HG03039 (cell line): ENCODE measurements around the gene PDCD11.

Experiments
- ATAC-seq: cut with Tn5 transposase; IDR thresholded peaks from one replicate; pipeline ENCODE4 v1.9.1; 2021; ENCODE audit warnings: mild to moderate bottlenecking, moderate library complexity; ENCODE audit not compliant: unreplicated experiment

The PDCD11 gene

DNA sequence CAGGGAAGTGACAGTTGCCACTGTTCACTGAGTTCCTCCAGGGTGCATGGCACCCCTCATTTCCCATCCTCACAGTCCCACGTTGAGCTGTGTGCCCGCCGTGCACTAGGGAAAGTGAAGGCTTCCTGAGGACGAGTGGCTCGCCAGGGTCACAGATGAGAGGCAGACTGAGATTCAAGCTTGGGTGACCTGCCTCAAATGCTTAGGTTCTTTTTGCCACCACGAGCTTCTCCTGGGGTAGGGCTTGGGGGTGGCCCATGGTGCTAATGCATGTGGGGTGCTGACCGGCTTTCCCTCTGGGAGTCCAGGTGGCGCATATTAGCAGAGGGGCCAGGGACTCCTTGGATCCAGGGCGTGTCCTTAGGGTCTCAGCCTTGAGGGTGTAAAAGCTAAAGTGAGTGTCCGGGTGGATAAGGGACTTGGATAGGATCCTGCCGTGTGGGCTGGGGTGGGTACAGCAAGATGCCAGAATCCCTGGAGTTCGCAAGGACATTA, 53.8 kb downstream of the PDCD11 start:
- no peak for ATAC-seq

DNA sequence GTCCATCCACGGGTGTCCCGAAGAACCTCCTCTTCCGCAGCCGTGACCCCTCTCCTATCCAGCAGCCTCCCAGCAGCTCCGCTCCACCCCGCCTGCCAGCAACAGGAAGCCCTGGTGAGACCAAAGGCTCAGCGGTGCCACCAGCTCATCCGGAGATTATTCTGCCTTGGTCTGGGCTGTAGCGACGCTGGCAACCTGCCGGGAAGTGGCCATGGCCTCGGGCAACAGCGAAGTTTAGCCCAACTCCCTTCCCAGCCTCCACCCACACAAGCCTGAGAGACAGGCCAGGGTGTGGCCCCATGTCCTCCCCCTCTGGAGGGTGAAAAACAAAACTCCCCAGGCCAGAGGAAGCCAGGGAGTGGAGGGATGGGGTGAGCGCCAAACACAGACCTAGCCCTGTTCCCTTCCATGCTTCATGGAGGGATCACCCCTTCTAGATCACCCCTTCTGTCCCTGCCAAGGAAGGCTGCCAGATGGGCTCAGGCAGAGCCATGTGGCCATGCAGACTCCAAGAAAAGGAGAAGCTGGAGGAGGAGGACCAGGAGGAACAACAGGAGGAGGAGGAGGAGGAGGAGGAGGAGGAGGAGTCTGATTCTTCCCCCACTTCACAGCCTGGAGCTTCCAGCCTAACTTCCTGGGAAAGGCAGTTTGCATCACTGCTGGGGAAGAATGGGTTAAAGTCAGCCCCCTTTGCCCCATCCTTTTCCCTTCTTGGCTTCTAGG, 54.8 kb downstream of the PDCD11 start:
- no peak for ATAC-seq

DNA sequence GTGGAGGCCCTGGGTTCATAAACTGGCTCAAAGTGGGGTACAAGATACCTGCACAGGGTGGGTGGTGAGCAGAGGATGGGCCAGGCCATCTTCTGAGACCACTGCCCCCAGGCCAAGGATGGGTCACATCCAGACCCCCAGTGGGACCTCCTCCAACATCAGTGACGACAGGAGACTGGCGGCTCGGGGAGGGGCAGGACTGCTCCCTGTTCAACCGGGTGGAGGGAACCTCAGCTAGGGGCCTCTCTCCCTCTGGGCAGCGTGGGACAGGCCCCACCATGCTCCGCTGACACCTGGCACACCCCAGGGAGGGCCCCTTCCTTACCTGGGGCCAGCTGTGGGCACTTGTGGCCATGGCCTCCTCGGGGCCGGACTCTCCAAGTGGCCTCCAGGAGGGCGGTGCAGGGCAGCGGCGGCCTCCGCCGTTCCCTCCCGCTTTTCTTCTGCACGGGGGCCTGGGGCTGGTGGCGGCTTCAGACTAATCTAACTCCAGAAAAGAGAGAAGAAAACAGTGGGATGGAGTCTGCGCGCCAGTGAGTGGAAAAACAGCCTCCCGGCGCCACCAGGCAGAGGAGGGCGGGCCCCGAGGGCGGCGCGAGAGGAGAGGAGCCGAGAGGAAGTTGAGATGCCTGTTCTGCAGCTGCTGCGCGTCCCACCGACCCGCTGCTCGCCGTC, 55.5 kb downstream of the PDCD11 start, which contains the start of gene CALHM2:
Gene CALHM2 (minus strand): TSS at position 540 of the 675 bp plus-strand sequence. CDS start 2,429 bp downstream, outside the sequence.
- no peak for ATAC-seq

DNA sequence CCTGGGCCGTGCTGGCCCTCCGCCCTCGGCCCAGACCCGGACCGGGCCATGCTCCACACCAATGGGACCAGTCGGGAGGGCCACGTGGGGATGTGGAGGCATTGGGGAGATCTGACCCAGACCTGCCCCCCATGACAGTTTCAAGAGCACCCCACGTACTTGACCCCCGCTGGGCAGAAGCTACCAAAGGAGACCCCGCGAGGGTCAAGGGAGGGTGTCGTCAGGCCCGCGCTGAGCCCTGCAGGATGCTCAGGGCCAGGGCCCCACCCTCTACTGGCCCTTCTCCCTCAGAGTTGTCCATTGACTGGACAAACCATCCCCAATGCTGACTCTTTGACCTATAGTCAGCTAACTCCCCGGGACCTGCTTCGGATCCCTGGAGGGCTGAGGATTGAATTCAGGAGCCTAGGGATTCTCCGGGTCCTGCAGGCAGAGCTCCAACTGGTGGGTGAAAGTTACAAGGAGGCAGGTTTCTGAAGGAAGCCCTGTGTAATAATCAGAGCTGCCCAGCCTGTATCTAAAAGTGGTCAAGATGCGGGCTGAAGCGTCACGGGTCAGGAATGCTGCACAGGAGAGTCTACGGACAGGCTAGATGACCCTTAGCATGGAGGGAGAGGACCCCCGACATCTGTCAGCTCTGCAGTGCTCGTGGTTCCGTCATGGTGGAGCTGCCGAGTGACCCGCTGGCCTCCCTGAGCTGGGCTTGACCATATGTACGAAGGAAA, 56.2 kb downstream of the PDCD11 start:
- no peak for ATAC-seq

DNA sequence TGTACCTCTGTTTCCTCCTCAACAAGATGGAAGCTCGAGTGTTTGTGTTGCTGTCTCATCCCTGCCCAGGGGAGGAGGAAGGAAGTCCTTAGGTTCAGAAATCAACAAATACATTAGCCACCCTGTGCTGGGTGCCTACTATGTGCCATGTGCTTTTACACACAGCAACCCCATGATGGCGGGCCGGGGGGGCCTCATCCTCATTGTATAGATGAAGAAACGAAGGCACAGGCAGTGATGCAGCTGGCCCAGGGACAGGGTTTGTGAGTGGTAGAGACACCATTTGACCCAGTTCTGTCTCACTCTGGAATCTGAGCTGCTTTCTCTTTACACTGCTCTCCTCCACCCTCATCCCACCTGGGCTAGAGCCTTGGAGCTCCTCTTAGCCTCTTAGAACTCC, 57.6 kb downstream of the PDCD11 start:
- no peak for ATAC-seq

DNA sequence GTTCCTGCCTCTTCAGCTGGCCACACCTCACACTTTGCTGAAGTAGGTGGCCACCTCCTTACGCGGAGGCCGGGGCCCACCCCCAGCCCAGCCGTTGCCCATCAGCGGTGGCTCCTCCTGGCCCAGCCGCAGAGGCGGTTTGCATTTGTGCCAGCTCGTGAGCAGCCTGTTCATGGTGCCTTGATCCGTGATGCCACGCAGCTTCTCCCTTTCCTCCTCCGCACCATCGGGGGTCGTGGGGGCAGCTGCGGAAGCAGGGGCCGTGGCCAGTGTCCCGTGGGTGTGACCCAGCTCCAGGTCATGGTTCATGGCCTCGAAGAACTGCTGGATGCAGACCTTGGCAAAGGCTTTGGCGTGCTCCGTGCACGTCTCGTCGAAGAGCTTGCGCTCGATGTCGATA, 58.8 kb downstream of the PDCD11 start:
- ATAC-seq, result no peak

DNA sequence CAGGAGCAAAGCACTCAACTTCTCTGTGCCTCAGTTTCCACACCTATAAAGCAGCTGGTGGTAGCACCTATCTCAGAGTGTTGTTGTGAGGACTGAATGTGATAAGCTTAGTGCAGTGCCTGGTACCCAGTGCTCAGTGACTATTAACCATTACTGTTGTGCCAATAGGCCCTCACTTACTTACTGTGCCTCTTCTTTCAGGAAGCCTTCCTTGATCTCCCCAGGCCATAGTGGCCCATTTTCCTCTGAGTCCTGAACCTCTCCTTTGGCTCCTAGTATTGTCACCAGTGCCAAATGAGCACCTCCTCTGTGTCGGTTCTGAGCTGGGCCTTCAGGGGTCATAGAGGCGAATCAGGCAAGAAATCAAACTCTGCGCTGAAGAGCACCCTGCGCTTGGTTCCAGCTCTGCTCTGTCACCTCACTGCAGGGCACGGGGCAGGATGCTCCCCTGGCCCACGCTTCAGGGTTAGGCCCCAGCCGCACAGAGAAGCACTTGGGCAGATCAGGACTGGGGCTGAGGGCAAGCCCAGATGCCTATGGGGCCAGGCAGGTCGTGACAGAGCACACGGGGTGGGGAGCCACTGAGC, 59.7 kb downstream of the PDCD11 start:
- ATAC-seq, result no peak

DNA sequence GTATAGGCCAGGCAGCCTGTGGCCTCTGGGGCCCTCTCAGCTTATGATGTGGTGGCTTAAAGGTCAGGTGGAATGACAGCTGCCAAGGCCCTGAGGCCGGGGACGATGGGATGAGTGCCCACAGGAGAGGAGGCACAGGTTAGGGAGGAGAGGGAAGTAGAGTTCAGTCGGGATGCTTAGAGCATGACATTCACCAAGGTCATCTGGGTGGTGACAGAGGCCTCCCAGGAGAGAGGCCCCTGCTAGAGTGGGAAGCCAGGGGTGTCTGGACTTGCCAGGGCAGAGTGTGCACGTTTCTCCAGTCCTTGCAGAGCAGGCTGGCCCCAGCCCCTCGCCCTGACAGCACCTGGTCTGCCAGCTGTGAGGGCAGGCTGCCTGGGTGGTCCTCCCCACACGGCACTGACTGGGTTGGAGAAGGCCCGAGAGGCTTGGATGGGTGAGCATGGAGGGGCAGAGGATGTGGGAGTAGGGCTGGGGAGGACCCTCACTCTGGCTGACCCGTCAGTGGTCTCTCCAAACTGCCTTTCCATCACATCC, 60.8 kb downstream of the PDCD11 start:
- ATAC-seq, result no peak

DNA sequence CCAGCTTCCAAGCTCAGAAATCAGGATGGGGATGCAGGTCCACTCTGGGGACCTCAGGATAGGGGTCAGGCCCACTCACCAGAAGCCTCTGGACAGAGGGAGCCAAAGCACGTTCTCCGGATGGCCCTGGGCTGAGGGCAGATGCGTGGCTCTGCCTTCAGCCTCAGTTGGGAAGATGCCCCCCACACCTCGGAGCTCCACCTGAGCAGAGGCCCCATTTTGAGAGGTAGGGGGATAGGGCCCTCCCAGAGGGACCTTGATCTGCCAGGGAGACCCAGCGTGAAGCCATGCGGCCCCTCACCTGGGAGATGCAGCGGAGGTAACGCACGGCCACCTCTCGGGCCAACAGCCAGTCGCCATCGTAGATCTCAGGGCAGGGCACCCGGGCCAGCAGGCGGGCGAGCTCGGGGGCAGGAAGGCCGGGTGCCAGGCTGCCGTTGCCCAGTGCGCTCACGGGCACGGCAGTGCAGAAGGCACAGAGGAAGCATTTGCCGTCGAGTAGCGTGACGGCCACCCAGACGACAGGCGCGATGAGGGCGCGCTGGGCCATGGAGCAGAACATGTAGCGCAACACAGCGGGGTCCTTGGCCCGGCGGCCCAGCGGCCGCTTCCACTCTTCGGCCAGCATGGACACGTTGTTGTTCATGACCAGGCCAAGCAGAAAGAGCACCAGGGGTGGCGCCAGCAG, 61.6 kb downstream of the PDCD11 start:
- ATAC-seq, result no peak

DNA sequence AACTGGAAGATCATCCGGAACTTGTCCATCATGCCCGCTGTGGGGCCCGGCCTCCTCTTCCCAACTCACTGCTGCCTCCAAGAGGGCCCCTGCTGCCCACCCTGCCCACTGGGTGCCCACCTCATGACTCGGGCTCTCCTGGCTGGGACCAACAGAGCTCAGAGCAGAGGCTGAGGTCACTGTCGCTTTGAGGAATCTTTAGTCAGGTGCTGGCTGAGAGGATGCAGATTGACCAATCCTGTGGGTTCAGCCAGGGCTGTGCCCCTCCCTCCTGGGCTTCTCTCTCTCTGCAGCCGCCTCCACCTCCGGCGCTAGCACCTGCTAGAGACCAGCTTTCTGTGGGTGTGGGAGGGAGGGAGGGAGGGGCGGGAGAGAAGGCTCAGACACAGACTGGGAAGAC, 62.3 kb downstream of the PDCD11 start, which contains the start of gene CALHM1:
Gene CALHM1 (minus strand): TSS at position 181 of the 400 bp plus-strand sequence. CDS start 149 bp downstream, at position 32.
- peak; percentile 56 for ATAC-seq

DNA sequence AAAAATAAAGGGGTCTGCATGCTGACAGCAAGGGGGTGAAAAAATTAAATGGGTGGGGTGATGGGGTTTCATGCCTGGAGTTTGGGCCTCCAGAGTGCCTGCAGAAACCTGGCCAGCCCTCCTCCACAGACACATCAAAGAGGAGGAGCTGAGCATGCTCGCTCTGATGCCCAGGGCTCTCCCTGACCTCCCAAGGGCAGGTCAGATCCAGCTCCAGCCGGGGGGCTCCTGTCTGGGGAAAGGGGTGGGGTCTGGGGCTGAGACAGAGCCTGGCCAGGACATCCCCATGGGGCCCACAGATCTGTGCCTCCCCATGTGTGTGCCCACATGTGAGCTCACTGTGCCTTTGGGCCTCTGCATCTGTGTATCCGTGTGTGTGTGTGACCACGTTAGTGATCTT, 63.2 kb downstream of the PDCD11 start:
- no peak for ATAC-seq

DNA sequence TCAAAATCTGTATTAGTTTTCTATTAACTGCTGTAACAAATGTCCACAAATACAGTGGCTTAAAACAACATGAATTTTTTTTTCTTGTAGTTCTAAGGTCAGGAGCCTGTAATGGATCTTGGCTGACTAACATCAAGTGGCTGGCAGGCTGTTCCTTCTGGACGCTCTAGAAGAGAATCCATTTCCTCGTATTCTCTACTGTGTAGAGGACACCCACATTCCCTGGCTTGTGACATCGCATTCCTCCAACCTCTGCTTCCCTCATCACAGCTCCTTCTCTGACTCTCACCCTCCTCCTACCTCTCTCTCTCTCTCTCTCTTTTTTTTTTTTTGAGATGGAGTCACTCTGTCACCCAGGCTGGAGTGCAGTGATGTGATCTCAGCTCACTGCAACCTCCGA, 67.1 kb downstream of the PDCD11 start:
- no peak for ATAC-seq

DNA sequence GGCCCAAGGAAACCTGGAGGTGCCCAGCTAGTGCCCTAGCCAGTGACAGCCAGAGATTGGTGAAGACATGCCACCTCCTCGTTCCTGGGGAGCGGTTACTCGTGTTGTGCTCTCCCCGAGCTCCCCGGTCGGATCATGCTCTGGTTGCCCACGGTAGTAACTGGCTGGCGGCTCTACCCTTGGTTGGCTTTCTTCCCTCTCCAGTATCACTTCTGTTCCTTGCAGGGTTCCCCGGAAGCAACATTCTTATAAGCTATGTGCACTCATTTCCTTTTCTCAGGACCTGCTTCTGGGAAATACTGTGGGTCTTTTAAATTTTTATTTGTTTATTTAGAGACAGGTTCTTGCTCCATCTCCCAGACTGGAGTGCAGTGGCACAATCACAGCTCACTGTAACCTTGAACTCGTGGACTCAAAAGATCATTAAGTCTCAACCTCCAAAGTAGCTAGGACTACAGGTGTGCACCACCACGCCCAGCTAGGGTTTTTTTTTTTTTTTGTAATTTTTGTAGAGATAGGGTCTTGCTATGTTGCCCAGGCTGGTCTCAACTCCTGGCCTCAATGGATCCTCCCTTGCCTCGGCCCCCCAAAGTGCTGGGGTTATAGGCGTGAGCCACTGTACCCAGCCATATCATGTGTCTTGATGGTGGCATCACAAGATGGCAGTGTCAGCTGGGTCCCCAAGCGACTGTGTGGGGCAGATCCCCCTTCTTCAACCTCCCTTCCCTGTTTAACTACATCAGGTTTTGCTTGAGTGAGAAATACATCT, 69.2 kb downstream of the PDCD11 start:
- no peak for ATAC-seq

DNA sequence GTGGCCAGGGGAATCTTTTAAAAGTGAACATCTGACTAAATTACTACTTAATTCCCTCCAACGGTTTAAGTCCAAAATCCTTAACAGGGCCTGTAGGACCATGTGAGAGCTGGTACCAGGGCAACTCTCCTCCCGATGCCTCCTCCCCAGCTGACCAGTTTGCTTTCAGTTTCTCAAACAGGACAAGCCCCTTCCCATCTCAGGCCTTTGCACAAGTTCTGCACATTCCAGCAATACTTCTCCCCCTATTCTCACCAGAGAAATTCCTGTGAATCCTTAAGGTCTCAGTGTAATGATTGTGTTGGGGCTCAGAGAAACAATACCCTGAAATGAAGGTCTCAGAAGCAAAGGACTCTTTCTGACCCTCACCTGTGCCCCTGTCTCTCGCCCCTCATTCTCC, 70.3 kb downstream of the PDCD11 start:
- ATAC-seq, result no peak

DNA sequence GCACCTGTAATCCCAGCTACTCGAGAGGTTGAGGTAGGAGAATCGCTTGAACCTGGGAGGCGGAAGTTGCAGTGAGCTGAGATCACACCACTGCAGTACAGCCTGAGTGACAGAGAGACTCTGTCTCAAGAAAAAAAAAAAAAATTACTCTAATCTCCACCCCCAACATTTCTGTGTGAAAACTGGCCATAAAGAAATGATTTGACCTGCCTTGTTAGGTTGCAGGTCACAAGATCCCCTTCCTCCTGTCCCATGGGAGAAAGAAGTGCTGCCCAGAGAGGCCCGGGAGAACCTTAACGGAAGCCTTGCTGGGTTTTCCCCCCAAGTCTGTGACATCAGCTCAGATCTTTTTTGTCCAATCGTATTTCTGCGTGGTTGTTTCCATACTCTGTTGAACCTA, 71.0 kb downstream of the PDCD11 start:
- ATAC-seq, result no peak

DNA sequence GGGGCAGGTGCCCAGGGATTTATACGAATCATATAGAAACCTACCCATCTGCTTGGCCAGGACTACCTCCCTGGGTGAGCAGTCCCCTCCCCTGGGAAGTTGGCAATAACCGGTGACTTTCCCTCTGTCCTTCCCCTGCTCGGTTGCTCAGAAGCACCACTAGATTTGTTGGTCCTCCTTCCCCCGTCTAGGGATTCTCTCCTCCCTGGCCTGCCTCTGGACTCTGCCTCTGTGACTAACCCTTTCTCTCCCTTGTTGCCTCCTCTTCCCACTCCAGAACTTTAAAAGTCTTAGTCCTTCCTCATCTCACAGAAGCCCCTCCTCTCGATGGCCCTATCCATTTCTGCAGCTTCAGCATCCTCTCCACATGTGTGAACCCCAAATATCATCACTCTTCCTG, 72.8 kb downstream of the PDCD11 start:
- ATAC-seq, result no peak

DNA sequence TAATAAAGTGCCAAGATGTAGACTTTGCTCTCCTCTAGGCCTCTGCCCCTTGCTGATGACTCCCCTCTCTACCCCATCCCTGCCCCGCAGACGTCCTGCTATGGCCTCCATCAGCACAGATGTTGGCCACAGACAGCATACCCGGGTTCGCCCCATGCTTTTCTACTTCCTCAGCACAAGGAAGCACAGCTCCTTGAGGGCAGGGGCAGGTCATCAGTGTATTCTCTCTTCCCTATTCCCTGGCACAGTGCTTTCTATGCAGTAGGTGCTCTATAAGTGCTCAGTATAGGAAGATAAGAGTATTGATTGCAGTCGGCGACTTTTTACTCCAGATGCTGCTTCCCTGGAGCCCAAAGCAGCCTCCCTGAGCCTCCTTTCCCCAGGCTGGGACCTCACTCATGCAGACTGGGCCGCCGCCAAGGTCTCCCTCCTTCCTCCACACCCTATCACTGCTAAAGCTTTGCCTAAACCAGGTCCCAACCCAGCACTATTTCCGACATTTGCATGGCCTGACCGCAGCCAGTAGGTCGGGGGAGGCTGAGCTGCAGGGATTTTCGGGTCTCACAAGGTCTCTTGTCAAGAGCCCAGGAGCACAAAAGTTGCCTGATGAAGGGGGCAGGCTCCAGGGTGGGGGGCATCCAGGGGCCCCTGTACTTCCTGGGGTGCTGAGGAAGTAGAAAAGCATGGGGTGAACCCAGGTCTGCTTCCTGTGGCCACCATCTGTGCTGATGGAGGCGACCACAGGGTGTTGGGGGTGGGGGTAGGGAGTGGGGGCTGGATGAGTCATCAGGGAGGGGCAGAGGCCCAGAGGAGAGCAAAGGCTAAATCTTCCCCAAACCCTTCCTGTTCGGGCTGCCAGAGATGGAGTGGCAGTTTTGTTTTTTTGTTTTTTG, 74.6 kb downstream of the PDCD11 start:
- ATAC-seq, result peak; percentile 57

DNA sequence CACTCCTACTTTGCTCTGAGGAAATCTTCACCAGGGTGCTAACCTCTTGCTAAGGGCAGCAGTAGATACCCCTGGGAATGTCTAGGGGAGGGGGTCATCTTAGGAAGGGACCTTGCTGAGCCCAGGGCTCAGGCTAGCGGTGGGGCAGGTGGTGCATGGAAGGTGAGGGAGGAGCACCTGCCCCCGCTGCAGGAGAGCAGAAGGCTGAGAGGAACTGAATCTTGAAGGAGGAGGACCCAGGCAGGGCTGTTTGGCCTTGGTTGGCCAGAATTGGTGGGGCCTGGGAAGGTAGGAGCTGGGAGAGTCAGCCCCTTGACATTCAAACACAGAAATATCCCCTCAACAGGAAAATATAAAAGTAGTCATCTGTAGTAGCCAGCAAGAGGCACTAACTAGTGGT, 75.6 kb downstream of the PDCD11 start:
- no peak for ATAC-seq

DNA sequence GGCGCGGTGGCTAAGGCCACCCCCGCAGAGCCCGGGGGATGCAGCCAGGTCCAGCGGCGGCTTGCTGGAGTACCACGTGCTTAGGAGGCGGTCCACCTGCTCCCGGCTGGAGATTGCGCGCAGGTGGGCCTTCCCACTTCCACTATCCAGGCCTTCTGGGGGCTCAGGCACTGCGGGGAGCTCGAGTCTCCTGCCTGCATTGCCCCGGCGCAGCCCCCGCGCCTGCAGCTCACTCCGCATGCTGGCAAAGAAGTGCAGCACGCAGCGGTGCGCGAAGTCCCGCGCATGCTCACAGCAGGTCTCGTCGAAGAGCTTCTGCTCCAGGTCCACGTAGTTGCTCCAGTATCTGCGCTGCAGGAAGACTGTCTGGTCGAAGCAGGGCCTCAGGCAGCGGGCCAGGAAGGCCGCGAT, 76.8 kb downstream of the PDCD11 start:
- no peak for ATAC-seq
